Lower lobe of right lung (tissue), 2 donors: ENCODE measurements around the gene RAPGEF5. TPM values are rescaled to one million over a fixed set of nuclear protein-coding genes. Genes with fewer than 3 reads are reported as not detected.

ENCODE experiments used
- ATAC-seq, 2 donors: fragments of 200-7000 bp; cut with Tn5 transposase; one replicate each; pipeline ENCODE4 v1.9.1; 2020 to 2022; ENCODE audit warnings: mild to moderate bottlenecking in 2 of 2, moderate library complexity in 2 of 2
- DNase-seq: peaks from one replicate; pipeline ENCODE4 v3.0.0-alpha.2; 2020
- H3K27ac ChIP-seq: fragments of 200-600 bp; one replicate; pipeline ENCODE4 v1.8.0; 2022
- H3K27me3 ChIP-seq: fragments of 200-600 bp; one replicate; pipeline ENCODE4 v1.8.0; 2022; ENCODE audit warnings: low read depth
- H3K36me3 ChIP-seq: fragments of 200-600 bp; one replicate; pipeline ENCODE4 v1.8.0; 2022; ENCODE audit warnings: mild to moderate bottlenecking
- H3K4me1 ChIP-seq: fragments of 200-600 bp; one replicate; pipeline ENCODE4 v1.8.0; 2022
- H3K4me3 ChIP-seq: fragments of 200-600 bp; one replicate; pipeline ENCODE4 v1.8.0; 2022; ENCODE audit warnings: mild to moderate bottlenecking
- H3K9me3 ChIP-seq: fragments of 200-600 bp; one replicate; pipeline ENCODE4 v1.8.0; 2022
- intact Hi-C: fragments of 100-400 bp; cut with DNase I; formaldehyde crosslinking; loops from one replicate; pipeline ENCODE4 v1.11.0; 2022
- total RNA-seq: library from RNA; stranded (reverse); fragmentation: NEBNext Ultra II Directional; extraction: Animal tissue kit (Norgen Biotek cat#: 25700); gene quantifications from one replicate; pipeline ENCODE4 v1.2.1, GENCODE V29; 2021
- TF ChIP-seq, protein P1 (sequence below): fragments of 200-600 bp; IDR thresholded peaks from one replicate; pipeline ENCODE4 v1.8.0; 2022; ENCODE audit warnings: antibody characterized with exemption, mild to moderate bottlenecking
- donor health status: DM: no; HTN: yes; CAD: no; lungs with severe emphysema.

The RAPGEF5 gene
- total RNA-seq, 1 donor from 2014 or later, result 85.1 TPM

- no peaks in the 10 kb centered on the region for H3K4me1 ChIP-seq
These were observed 17.1 kb downstream of the RAPGEF5 start for GRCh38 chr7:22339725-22340390.

GRCh38 chr7:22338877-22339276 lies 18.1 kb downstream of the RAPGEF5 start:
- no peaks in the 10 kb centered on the region for H3K36me3 ChIP-seq
- H3K9me3 ChIP-seq, result no peaks in the 10 kb centered on the region
- DNase-seq (no peak), ATAC-seq (peak in 1 of 2 donors; percentile 62)
- TF ChIP-seq, protein P1, sequence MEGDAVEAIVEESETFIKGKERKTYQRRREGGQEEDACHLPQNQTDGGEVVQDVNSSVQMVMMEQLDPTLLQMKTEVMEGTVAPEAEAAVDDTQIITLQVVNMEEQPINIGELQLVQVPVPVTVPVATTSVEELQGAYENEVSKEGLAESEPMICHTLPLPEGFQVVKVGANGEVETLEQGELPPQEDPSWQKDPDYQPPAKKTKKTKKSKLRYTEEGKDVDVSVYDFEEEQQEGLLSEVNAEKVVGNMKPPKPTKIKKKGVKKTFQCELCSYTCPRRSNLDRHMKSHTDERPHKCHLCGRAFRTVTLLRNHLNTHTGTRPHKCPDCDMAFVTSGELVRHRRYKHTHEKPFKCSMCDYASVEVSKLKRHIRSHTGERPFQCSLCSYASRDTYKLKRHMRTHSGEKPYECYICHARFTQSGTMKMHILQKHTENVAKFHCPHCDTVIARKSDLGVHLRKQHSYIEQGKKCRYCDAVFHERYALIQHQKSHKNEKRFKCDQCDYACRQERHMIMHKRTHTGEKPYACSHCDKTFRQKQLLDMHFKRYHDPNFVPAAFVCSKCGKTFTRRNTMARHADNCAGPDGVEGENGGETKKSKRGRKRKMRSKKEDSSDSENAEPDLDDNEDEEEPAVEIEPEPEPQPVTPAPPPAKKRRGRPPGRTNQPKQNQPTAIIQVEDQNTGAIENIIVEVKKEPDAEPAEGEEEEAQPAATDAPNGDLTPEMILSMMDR, result no peak
- H3K4me3 ChIP-seq, result no peak overlapping the region
- H3K27ac ChIP-seq, result no peak overlapping the region
- H3K4me1 ChIP-seq, result no peaks in the 10 kb centered on the region
- intact Hi-C loops, result no loop called here
- no peaks in the 10 kb centered on the region for H3K27me3 ChIP-seq

More at GRCh38 chr7:22339725-22340390, 17.1 kb downstream of the RAPGEF5 start:
- no peak for DNase-seq
- TF ChIP-seq, protein P1, result no peak
- ATAC-seq, result peak in 1 of 2 donors; percentile 12
- H3K36me3 ChIP-seq, result no peaks in the 10 kb centered on the region
- H3K27me3 ChIP-seq, result no peaks in the 10 kb centered on the region
- no peak overlapping the region for H3K4me3 ChIP-seq
- intact Hi-C loops, result no loop called here
- no peaks in the 10 kb centered on the region for H3K9me3 ChIP-seq
- no peak overlapping the region for H3K27ac ChIP-seq

DNA sequence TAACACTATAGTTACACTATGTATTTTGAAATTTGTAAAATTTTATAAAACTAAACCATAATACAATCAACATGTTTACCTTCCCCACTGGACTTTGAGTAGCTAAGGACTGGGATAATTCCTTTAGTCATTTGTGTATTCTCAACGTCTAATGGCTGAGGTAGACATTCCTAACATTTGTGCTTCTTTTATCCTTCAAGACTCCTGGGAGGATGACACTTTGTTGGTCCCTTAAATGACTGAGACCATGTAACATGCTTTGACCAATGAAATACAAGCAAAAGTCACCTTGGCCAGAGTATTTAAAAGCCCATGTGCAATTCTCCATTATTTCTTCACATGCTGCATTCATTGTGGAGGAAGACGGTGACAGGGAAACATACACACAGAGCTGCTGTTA lies 18.5 kb downstream of the RAPGEF5 start:
- Histone ChIP-seq H3K27ac (no peak overlapping the region), H3K27me3 (no peaks in the 10 kb centered on the region), H3K9me3 (no peaks in the 10 kb centered on the region), H3K4me3 (no peak overlapping the region), H3K4me1 (no peaks in the 10 kb centered on the region), H3K36me3 (no peaks in the 10 kb centered on the region)
- TF ChIP-seq, protein P1, result no peak
- intact Hi-C loops, result no loop called here
- no peak for DNase-seq
- no peak for ATAC-seq

DNA sequence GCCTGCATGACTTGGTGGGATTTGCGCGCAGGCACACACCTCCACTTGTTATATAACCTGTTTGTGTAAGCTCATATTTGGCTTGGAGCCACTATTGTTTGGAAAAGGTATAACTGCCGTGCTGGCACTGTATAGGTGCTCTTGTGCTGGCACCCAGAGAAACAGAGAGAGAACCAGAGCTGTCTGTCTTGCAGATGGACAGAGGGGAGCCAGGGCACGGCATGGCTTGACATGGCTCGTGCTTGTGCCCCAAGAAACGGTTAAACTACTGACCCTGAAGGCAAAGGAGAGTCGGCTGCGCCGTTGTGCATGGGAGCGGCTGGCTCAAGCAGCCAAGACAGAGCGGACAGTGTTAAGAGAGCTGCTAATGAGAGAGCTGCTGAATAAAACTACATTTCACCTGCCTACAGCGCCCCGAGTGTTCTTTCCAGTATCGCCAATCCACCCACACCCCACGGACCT lies 23.2 kb downstream of the RAPGEF5 start:
- Histone ChIP-seq H3K9me3 (no peaks in the 10 kb centered on the region), H3K27me3 (no peaks in the 10 kb centered on the region), H3K4me1 (no peaks in the 10 kb centered on the region), H3K36me3 (no peaks in the 10 kb centered on the region), H3K4me3 (no peak overlapping the region), H3K27ac (no peak overlapping the region)
- DNase-seq (no peak), ATAC-seq (no peak)
- intact Hi-C loops, result no loop called here
- TF ChIP-seq, protein P1, result no peak

- ATAC-seq, result peak; percentile 82 to 89
- no peaks in the 10 kb centered on the region for H3K36me3 ChIP-seq
- H3K4me3 ChIP-seq, result no peak overlapping the region
- intact Hi-C loops, result no loop called here
- peak overlapping the region; percentile 31 for H3K27ac ChIP-seq
- DNase-seq, result no peak
- no peaks in the 10 kb centered on the region for H3K4me1 ChIP-seq
- TF ChIP-seq, protein P1, result no peak
- no peaks in the 10 kb centered on the region for H3K27me3 ChIP-seq
- H3K9me3 ChIP-seq, result no peaks in the 10 kb centered on the region
These were observed 24.5 kb downstream of the RAPGEF5 start for GRCh38 chr7:22332461-22332870.
